ENCODE measurements around the gene RALGDS. TPM values are rescaled to one million over a fixed set of nuclear protein-coding genes. Genes with fewer than 3 reads are reported as not detected.
"Not testable (repeated sequence)": the region's sequence is repeated elsewhere in the genome, so short reads cannot be mapped to it uniquely, and the experiment has no call there.

The RALGDS gene
- 10 to 100 TPM in 1 of 6 experiments, 1 to 10 TPM in 5; 4.3 to 19.8 (median 5.7) TPM for total RNA-seq
- long read RNA-seq = 0 reads

DNA sequence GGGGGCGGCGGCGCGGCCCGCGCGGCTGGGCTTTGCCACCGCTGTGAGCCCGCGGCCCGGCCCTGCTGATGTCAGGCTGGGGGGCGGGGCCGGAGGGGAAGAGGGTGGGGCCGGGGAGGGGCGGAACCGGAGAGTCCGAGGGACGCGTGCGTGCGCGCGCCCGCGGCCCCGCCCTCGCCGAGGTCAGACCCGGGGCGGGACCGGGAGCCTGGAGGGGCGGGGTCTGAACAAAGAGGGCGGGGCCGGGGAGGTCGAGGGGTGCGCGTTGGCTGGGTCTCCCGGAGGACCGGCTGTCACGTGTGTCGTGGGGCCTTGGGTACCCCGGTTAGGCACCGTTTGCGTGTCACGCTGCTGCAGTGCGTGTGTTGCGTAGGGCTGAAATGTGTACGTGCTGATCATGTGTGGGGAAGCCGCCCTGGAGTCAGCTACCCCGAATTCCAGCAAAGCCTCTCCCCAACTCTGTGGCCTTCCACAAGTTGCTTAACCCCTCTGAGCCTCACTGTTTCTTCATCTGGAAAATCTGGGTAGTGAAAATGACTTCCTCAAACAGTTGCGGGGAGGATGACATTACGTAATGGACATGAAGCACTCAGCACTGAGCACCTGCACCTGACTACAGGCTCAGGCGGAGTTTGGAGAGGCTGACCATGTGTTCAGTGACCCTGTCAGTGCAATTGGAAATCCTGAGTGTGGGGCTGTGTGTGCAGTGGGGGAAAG, at the start of gene RALGDS:
TSS of gene RALGDS (minus strand) at position 43 of the 717 bp plus-strand sequence. CDS start 86 bp downstream, outside the sequence.
- Histone ChIP-seq H3K9me3 (no peaks in the 10 kb centered on the region), H3K36me3 (no peaks in the 10 kb centered on the region), H3K27me3 (no peaks in the 10 kb centered on the region), H3K27ac (peak within 1 kb of the TSS; percentile 72 to 86 (median 77)), H3K4me3 (peak within 1 kb of the TSS; percentile 65 to 86 (median 70)), H3K4me1 (peaks cover 0 to 29% (median 6%) of the 10 kb centered on the region in 4 donors)
- TF ChIP-seq, protein P1, sequence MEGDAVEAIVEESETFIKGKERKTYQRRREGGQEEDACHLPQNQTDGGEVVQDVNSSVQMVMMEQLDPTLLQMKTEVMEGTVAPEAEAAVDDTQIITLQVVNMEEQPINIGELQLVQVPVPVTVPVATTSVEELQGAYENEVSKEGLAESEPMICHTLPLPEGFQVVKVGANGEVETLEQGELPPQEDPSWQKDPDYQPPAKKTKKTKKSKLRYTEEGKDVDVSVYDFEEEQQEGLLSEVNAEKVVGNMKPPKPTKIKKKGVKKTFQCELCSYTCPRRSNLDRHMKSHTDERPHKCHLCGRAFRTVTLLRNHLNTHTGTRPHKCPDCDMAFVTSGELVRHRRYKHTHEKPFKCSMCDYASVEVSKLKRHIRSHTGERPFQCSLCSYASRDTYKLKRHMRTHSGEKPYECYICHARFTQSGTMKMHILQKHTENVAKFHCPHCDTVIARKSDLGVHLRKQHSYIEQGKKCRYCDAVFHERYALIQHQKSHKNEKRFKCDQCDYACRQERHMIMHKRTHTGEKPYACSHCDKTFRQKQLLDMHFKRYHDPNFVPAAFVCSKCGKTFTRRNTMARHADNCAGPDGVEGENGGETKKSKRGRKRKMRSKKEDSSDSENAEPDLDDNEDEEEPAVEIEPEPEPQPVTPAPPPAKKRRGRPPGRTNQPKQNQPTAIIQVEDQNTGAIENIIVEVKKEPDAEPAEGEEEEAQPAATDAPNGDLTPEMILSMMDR (IDR thresholded peaks at IDR 0.05) = no peak
- no peak for TF ChIP-seq POLR2A (IDR thresholded peaks at IDR 0.05)
- 27% methylated on average over 13 of the region's 53 CpGs for WGBS (ENCODE audit: insufficient coverage, low coverage, low lambda C conversion rate, missing lambda C conversion rate)
- DNase-seq (peak; percentile 93 to 94 (median 94)), ATAC-seq (peak; percentile 80 to 91 (median 89))
- intact Hi-C loops (cut with DNase I) = no loop called here

DNA sequence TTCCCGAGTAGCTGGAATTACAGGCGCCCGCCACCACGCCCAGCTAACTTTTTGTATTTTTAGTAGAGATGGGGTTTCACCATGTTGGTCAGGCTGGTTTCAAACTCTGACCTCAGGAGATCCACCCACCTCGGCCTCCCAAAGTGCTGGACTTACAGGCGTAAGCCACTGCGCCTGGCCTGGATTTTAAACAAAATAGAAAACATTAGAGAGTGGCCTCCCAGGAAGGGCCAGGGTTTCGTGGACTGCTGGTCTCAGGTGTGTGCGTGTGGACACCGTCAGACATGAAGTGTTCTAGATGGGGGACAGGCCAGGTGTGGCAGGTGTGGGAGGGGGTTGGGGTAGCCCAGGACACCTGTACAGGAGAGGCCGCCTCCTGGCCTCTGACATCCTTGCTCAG, 49.7 kb upstream of the RALGDS start:
- H3K36me3 ChIP-seq = no peaks in the 10 kb centered on the region
- intact Hi-C loops (cut with DNase I) = no loop called here
- DNase-seq (no peak), ATAC-seq (peak in 1 of 4 donors; percentile 10)
- no peaks in the 10 kb centered on the region for H3K9me3 ChIP-seq
- H3K4me1 ChIP-seq = no peaks in the 10 kb centered on the region
- H3K27ac ChIP-seq = no peak overlapping the region
- no peaks in the 10 kb centered on the region for H3K27me3 ChIP-seq
- no peak for TF ChIP-seq POLR2A (IDR thresholded peaks at IDR 0.05)
- TF ChIP-seq, protein P1 (IDR thresholded peaks at IDR 0.05) = no peak
- no peak overlapping the region for H3K4me3 ChIP-seq
- WGBS (ENCODE audit: insufficient coverage, low coverage, low lambda C conversion rate, missing lambda C conversion rate) = 81% methylated on average over 10 of the region's 11 CpGs

DNA sequence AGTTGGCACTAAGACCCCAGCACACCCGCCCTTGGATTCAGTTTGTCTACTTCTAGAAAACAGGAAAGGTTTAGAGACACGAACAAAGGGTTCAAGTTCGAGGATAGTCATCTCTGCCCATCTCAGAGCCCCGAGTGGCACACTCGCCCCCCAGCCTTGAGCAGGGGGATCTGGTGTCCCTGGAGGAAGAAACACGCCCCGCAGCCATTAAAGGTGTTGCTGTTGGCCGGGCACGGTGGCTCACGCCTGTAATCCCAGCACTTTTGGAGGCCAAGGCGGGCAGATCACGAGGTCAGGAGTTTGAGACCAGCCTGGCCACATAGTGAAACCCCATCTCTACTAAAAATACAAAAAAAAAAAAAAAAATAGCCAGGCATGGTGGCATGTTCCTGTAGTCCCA, 48.6 kb upstream of the RALGDS start:
- H3K27me3 ChIP-seq; DNase-seq; intact Hi-C loops (cut with DNase I); H3K9me3 ChIP-seq; H3K4me1 ChIP-seq; ATAC-seq; H3K36me3 ChIP-seq; H3K4me3 ChIP-seq; H3K27ac ChIP-seq: not testable (repeated sequence)
- 85% methylated on average over 12 of the region's 12 CpGs for WGBS (ENCODE audit: insufficient coverage, low coverage, low lambda C conversion rate, missing lambda C conversion rate)

DNA sequence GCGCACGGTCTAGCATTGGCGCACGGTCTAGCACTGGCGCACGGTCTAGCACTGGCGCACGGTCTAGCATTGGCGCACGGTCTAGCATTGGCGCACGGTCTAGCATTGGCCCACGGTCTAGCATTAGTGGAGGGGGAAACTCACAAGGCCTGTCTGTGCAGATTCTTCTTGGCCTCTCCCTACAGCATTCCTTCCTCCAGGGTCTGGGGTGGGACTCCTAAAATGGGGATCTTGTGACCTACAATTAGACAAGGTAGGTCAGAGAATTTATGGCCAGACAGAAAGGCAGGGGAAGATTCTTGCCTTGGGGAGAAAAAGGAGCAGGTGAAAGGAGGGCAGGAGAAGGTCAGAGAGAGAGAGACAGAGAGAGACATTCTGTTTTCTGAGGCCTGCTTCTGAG, 48.1 kb upstream of the RALGDS start:
- 83% methylated on average over 11 of the region's 13 CpGs for WGBS (ENCODE audit: insufficient coverage, low coverage, low lambda C conversion rate, missing lambda C conversion rate)
- DNase-seq = no peak
- TF ChIP-seq POLR2A (IDR thresholded peaks at IDR 0.05) = no peak
- TF ChIP-seq, protein P1 (IDR thresholded peaks at IDR 0.05) = no peak

DNA sequence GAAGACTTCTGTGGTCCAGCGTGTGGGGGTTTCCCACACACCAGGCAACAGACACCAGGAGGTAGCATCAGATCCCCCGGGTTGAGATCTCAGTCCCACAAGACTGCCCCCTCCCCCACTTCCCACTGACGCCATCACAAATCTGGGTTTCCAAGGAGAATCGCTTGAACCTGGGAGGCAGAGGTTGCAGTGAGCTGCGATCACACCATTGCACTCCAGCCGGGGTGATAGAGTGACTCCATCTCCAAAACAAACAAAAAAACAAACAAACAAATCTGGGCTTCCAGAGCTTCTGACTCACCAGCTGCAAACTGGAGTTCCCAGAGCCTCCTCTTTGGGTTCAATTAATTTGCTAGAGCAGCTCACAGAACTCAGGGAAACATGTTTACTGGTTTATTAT, 47.4 kb upstream of the RALGDS start:
- no peaks in the 10 kb centered on the region for H3K27me3 ChIP-seq
- 69% methylated on average over 4 of the region's 6 CpGs for WGBS (ENCODE audit: insufficient coverage, low coverage, low lambda C conversion rate, missing lambda C conversion rate)
- H3K27ac ChIP-seq = no peak overlapping the region
- no peak for ATAC-seq
- no peaks in the 10 kb centered on the region for H3K36me3 ChIP-seq
- intact Hi-C loops (cut with DNase I) = no loop called here
- no peak for DNase-seq
- TF ChIP-seq, protein P1 (IDR thresholded peaks at IDR 0.05) = no peak
- no peak for TF ChIP-seq POLR2A (IDR thresholded peaks at IDR 0.05)
- no peak overlapping the region for H3K4me3 ChIP-seq
- H3K9me3 ChIP-seq = no peaks in the 10 kb centered on the region
- H3K4me1 ChIP-seq = peaks cover 0 to 1% (median 0%) of the 10 kb centered on the region in 4 donors

More for the DNA sequence above, 48.1 kb upstream of the RALGDS start:
- ATAC-seq = no peak
- H3K4me1 ChIP-seq = no peaks in the 10 kb centered on the region
- H3K27me3 ChIP-seq = no peaks in the 10 kb centered on the region
- intact Hi-C loops (cut with DNase I) = no loop called here
- no peaks in the 10 kb centered on the region for H3K9me3 ChIP-seq
- no peaks in the 10 kb centered on the region for H3K36me3 ChIP-seq
- no peak overlapping the region for H3K27ac ChIP-seq
- H3K4me3 ChIP-seq = no peak overlapping the region

All from right lobe of liver (tissue), 6 donors.